ENCODE results near the gene RSPH1. TPM values are rescaled to one million over a fixed set of nuclear protein-coding genes. Genes with fewer than 3 reads are reported as not detected.

The RSPH1 gene
- total and polyA plus RNA-seq, 2 of the 4 experiments (the other 2 are of a cell fraction) = not detected

DNA sequence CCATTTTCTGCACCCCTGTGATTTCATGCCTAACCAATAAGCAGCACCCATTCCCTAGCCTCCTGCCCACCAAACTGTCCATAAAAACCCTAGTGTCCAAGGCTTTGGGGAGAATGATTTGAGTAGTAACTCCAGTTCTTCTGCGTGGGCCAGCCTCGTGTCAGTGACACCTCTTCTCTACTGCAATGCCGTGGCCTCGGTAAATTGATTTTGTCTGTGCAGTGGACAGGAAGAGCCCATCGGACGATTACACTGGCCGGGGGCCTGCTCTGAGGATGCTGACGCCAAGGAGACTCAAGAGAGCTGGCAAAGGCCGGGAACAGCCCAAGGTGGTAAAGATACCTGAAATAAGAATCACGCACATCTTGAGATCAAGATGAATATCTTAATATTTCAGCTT, 29.3 kb downstream of the RSPH1 start:
- Histone ChIP-seq H2BK5ac (ENCODE audit: low read depth, low read length, poor library complexity, severe bottlenecking) (no peak overlapping the region), H3K79me1 (ENCODE audit: low read depth in 1 of 2, low read length in 2 of 2) (no peaks in the 10 kb centered on the region), H3K9me3 (ENCODE audit: control insufficient read depth, insufficient read depth, low read length) (no peaks in the 10 kb centered on the region), H4K91ac (ENCODE audit: insufficient read depth, low read depth, low read length) (no peak overlapping the region), H3K4me1 (ENCODE audit: control insufficient read depth, insufficient read depth, low read length) (no peaks in the 10 kb centered on the region), H3K18ac (ENCODE audit: low read depth, low read length) (no peak overlapping the region), H2AFZ (replicated peaks; ENCODE audit: low read length, poor library complexity) (no peak overlapping the region), H3K4me2 (ENCODE audit: low read depth, low read length) (no peak overlapping the region), H3K9ac (ENCODE audit: low read depth, low read length) (no peak overlapping the region), H2BK120ac (ENCODE audit: low read depth, low read length) (no peak overlapping the region), H2BK15ac (ENCODE audit: low read depth, low read length) (no peak overlapping the region), H3K56ac (ENCODE audit: extremely low read depth, insufficient read depth, low read length) (no peak overlapping the region), H3K27ac (ENCODE audit: insufficient read depth, low read length) (no peak overlapping the region), H3K27me3 (ENCODE audit: control insufficient read depth, insufficient read depth, low read length) (peaks cover 6% of the 10 kb centered on the region), H4K8ac (ENCODE audit: low read depth in 2 of 2, low read length in 2 of 2) (no peak overlapping the region), H3K4ac (ENCODE audit: low read depth, low read length) (no peak overlapping the region), H4K20me1 (ENCODE audit: insufficient read depth, low read length) (no peaks in the 10 kb centered on the region), H2AK9ac (replicated peaks; ENCODE audit: low read depth, low read length, poor library complexity) (no peak overlapping the region), H2AK5ac (ENCODE audit: low read depth, low read length) (no peak overlapping the region), H2BK20ac (ENCODE audit: low read depth, low read length) (no peak overlapping the region), H3K36me3 (ENCODE audit: control insufficient read depth, insufficient read depth, low read length) (no peaks in the 10 kb centered on the region), H3K9me1 (ENCODE audit: insufficient read depth, low read length) (no peaks in the 10 kb centered on the region), H3K14ac (replicated peaks; ENCODE audit: low read depth, low read length) (no peak overlapping the region), H3K4me3 (ENCODE audit: insufficient read depth, low read depth, low read length) (no peak overlapping the region), H4K5ac (ENCODE audit: low read depth, low read length) (no peak overlapping the region), H3K23ac (ENCODE audit: low read depth, low read length) (no peak overlapping the region)
- in situ Hi-C loops (cut with MboI; ENCODE audit: low sequenced_read_pairs) = no loop called here
- DNase-seq = no peak
- TF ChIP-seq FOS (IDR thresholded peaks at IDR 0.05; ENCODE audit: low read depth, low read length) (no peak), BHLHE40 (IDR thresholded peaks at IDR 0.05; ENCODE audit: low read depth, low read length) (no peak), CTCF (conservative IDR thresholded peaks at IDR 0.05; ENCODE audit: low read depth, low read length) (no peak), CHD1 (IDR thresholded peaks at IDR 0.05; ENCODE audit: low read depth, low read length) (no peak), MAFK (IDR thresholded peaks at IDR 0.05; ENCODE audit: low read depth, low read length) (no peak), NFE2L2 (IDR thresholded peaks at IDR 0.05; ENCODE audit: low read depth, low read length) (no peak), MAZ (IDR thresholded peaks at IDR 0.05; ENCODE audit: borderline replicate concordance, low read depth, low read length) (no peak), RCOR1 (IDR thresholded peaks at IDR 0.05; ENCODE audit: insufficient replicate concordance, low read length) (no peak), RAD21 (IDR thresholded peaks at IDR 0.05; ENCODE audit: low read length) (no peak), SMC3 (IDR thresholded peaks at IDR 0.05; ENCODE audit: low read depth, low read length) (no peak), MXI1 (IDR thresholded peaks at IDR 0.05; ENCODE audit: borderline replicate concordance, low read depth, low read length) (no peak), RFX5 (IDR thresholded peaks at IDR 0.05; ENCODE audit: low read depth, low read length) (no peak), USF2 (IDR thresholded peaks at IDR 0.05; ENCODE audit: low read depth, low read length) (no peak), POLR2A (IDR thresholded peaks at IDR 0.05; ENCODE audit: low read depth, low read length) (no peak)
- TF ChIP-seq, protein P1, sequence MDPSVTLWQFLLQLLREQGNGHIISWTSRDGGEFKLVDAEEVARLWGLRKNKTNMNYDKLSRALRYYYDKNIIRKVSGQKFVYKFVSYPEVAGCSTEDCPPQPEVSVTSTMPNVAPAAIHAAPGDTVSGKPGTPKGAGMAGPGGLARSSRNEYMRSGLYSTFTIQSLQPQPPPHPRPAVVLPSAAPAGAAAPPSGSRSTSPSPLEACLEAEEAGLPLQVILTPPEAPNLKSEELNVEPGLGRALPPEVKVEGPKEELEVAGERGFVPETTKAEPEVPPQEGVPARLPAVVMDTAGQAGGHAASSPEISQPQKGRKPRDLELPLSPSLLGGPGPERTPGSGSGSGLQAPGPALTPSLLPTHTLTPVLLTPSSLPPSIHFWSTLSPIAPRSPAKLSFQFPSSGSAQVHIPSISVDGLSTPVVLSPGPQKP (IDR thresholded peaks at IDR 0.05; ENCODE audit: borderline replicate concordance, low read depth, low read length) = no peak
- POLR2A ChIA-PET (ENCODE audit: unreplicated experiment) = no interaction called here
- 60% methylated on average over 2 of the region's 10 CpGs; no CpG with 5 or more reads in 1 of the 2 experiments for WGBS, 2 experiments (ENCODE audit: extremely low coverage in 2 of 2, insufficient read length in 1 of 2)
- CTCF ChIA-PET = no interaction called here
- intact Hi-C loops (cut with micrococcal nuclease) = no loop called here
- no TSS peak for BruUV-seq (replicated peaks)
- ATAC-seq (ENCODE audit: low read depth) = no peak
- dilution Hi-C loops (cut with HindIII; ENCODE audit: low sequenced_read_pairs, unreplicated experiment) = no loop called here

Measured in IMR-90 (cell line).